Right kidney (tissue), 1 donor: Measurements from ENCODE around the gene C4BPB.

Experiments used
- DNase-seq: peaks from one replicate; pipeline ENCODE4 v3.0.0-alpha.2; 2016

The C4BPB gene

DNA sequence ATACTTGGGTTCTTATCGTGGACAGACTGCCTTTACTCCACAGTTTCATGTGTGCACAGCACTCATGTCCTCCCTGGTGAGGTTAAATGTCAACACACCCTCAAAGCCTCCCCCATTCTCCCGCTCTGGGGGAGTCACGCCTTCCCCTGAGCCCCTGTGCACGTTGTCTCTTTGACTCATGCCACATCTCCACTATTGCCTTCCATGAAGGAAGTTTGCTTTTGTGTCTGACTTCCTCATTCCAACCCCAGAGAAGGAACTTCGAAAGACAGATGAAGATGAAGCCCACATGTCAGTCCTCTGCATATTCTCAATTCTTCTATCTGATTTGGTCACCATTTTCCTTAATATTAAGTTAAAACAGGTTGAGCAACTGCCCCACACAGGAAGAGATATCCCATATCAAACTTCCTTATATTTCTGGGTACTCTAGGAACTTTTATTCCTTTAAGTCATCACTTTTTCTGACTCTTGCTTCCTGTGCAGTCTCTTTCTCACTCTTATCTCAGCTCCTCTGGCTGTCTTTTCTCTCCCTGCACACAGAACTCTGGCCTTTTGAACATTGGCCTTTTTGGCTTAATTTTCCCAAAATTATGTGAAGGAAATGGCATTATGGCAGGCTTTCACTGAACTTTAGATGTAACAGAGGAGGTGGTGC lies 56.9 kb downstream of the C4BPB start:
- no peak for DNase-seq
